HepG2 (cell line): ENCODE data around the gene COA1. TPM values are rescaled to one million over a fixed set of nuclear protein-coding genes. Genes with fewer than 3 reads are reported as not detected.

Experiments used
- ATAC-seq: fragments of 200-7000 bp; cut with Tn5 transposase; 3 replicates; pipeline ENCODE4 v1.9.1; 2020; ENCODE audit warnings: mild to moderate bottlenecking, moderate library complexity
- BruUV-seq: library from RNA; stranded (reverse); fragments of 400-500 nt; replicated peaks from 2 replicates; lab custom pipeline; 2021; lab: Mats Ljungman, UMichigan
- CTCF ChIA-PET: fragments of 300-600 bp; formaldehyde crosslinking; extraction: SDS; loops from one replicate; lab custom pipeline; 2021; ENCODE audit warnings: low total read pairs, inconsistent platforms, low intra/inter-chr PET ratio; lab: Yijun Ruan, JAX
- POLR2A ChIA-PET: fragments of 350-600 bp; sonication (Branson Sonifier 250); formaldehyde crosslinking; loops from one replicate; lab custom pipeline; 2020; ENCODE audit warnings: antibody characterized with exemption, inconsistent platforms; lab: Yijun Ruan, JAX
- DNase-seq: peaks from one replicate; pipeline ENCODE4 v3.0.0-alpha.2; 2015; ENCODE audit warnings: low spot score
- FAIRE-seq: peaks from 3 replicates; lab custom pipeline; 2011; peaks lifted over from hg19 to GRCh38; lab: Jason Lieb, UNC
- H2AFZ ChIP-seq: one replicate; pipeline ENCODE4 v1.6.1; 2011; ENCODE audit warnings: low read length, inconsistent platforms
- H3K27ac ChIP-seq: fragments of 300-600 bp; 3 replicates; pipeline ENCODE4 v1.8.0; 2011; ENCODE audit warnings: mixed run types, mild to moderate bottlenecking, mixed read lengths, low read length, inconsistent platforms; ENCODE audit not compliant: insufficient read depth; ENCODE audit errors: extremely low read length
- H3K27me3 ChIP-seq, 2 experiments: fragments of 200-600 bp in 1 of 2; 2 replicates in 1 of 2; 3 replicates in 1 of 2; pipeline versions ENCODE4 v1.6.0 to v1.8.0; 2011; ENCODE audit warnings: low read length in 2 of 2, mild to moderate bottlenecking in 2 of 2, moderate library complexity in 2 of 2, inconsistent platforms in 1 of 2; ENCODE audit not compliant: insufficient read depth in 2 of 2, control insufficient read depth in 1 of 2
- H3K36me3 ChIP-seq, 2 experiments: fragments of 200-600 bp in 1 of 2; replicated peaks in 1 of 2; 2 replicates in 1 of 2; 3 replicates in 1 of 2; pipeline versions ENCODE4 v1.5.1 to v1.8.0; 2011; ENCODE audit warnings: low read length in 2 of 2, inconsistent platforms in 1 of 2; ENCODE audit not compliant: insufficient read depth in 2 of 2, control insufficient read depth in 1 of 2
- H3K4me1 ChIP-seq: 2 replicates; pipeline ENCODE4 v1.5.1; 2012; ENCODE audit warnings: low read length, inconsistent platforms; ENCODE audit not compliant: insufficient read depth
- H3K4me2 ChIP-seq: 2 replicates; pipeline ENCODE4 v1.6.0; 2011; ENCODE audit warnings: low read depth, low read length, inconsistent platforms
- H3K4me3 ChIP-seq, 3 experiments: fragments of 200-600 bp in 1 of 3; sonication (generic), shearing (Covaris generic) in 1 of 3; replicated peaks in 1 of 3; 2 replicates each; pipeline ENCODE4 v1.5.1; 2011 to 2016; ENCODE audit warnings: low read length in 3 of 3, inconsistent platforms in 2 of 3, low read depth in 2 of 3, mild to moderate bottlenecking in 2 of 3, control low read depth in 1 of 3, mixed read lengths in 1 of 3; ENCODE audit not compliant: insufficient read depth in 1 of 3
- H3K79me2 ChIP-seq: one replicate; pipeline ENCODE4 v1.6.1; 2011; ENCODE audit warnings: low read length, inconsistent platforms; ENCODE audit not compliant: insufficient read depth
- H3K9ac ChIP-seq: 2 replicates; pipeline ENCODE4 v1.6.0; 2011; ENCODE audit warnings: mild to moderate bottlenecking, low read depth, low read length, inconsistent platforms; ENCODE audit not compliant: insufficient read depth
- H3K9me3 ChIP-seq: 2 replicates; pipeline ENCODE4 v1.5.1; 2012; ENCODE audit warnings: mild to moderate bottlenecking, low read length
- H4K20me1 ChIP-seq: 2 replicates; pipeline ENCODE4 v1.6.0; 2011; ENCODE audit warnings: inconsistent platforms, mild to moderate bottlenecking, low read length, moderate library complexity; ENCODE audit not compliant: insufficient read depth
- ARID2 ChIP-seq: sonication (generic); formaldehyde crosslinking; IDR thresholded peaks from 2 replicates; pipeline ENCODE4 v1.8.1; 2022; ENCODE audit warnings: mild to moderate bottlenecking, missing genetic modification reagents, borderline replicate concordance
- DR1 ChIP-seq: sonication (generic); formaldehyde crosslinking; IDR thresholded peaks from 2 replicates; pipeline ENCODE4 v1.8.0; 2021; ENCODE audit warnings: mild to moderate bottlenecking, missing genetic modification reagents, inconsistent platforms
- HHEX ChIP-seq: IDR thresholded peaks from 2 replicates; pipeline ENCODE4 v1.6.1; 2016; ENCODE audit warnings: control low read depth
- HNRNPH1 ChIP-seq: fragments of 200-400 bp; formaldehyde crosslinking; optimal IDR thresholded peaks from 2 replicates; pipeline ENCODE3; 2017; ENCODE audit warnings: mild to moderate bottlenecking, low read depth, low read length
- HOXA5 ChIP-seq: sonication (generic); formaldehyde crosslinking; IDR thresholded peaks from 2 replicates; pipeline ENCODE4 v1.4.0; 2020; ENCODE audit warnings: missing genetic modification reagents
- MAFK ChIP-seq, 2 experiments: IDR thresholded peaks in 1 of 2; conservative IDR thresholded peaks in 1 of 2; 2 replicates each; pipeline ENCODE4 v1.6.1; 2011; ENCODE audit warnings: improper control_type of control experiment in 2 of 2, low read length in 2 of 2
- MBD4 ChIP-seq: IDR thresholded peaks from 2 replicates; pipeline ENCODE4 v1.6.1; 2012; ENCODE audit warnings: low read length, inconsistent platforms, borderline replicate concordance
- NFATC3 ChIP-seq: sonication (generic); formaldehyde crosslinking; IDR thresholded peaks from 2 replicates; pipeline ENCODE4 v1.5.1; 2020; ENCODE audit warnings: mild to moderate bottlenecking, missing genetic modification reagents
- NKX3-1 ChIP-seq: sonication (generic); formaldehyde crosslinking; IDR thresholded peaks from 2 replicates; pipeline ENCODE4 v1.5.0; 2020; ENCODE audit warnings: missing genetic modification reagents
- NR3C1 ChIP-seq: sonication (generic); formaldehyde crosslinking; IDR thresholded peaks from 2 replicates; pipeline ENCODE4 v1.4.0; 2020; ENCODE audit warnings: missing genetic modification reagents
- PITX1 ChIP-seq: sonication (generic); formaldehyde crosslinking; IDR thresholded peaks from 2 replicates; pipeline ENCODE4 v1.5.1; 2020; ENCODE audit warnings: mild to moderate bottlenecking, missing genetic modification reagents
- POLR2AphosphoS5 ChIP-seq: IDR thresholded peaks from 2 replicates; pipeline ENCODE4 v1.6.1; 2012; ENCODE audit warnings: low read depth, low read length
- SIX4 ChIP-seq: sonication (generic); formaldehyde crosslinking; IDR thresholded peaks from 2 replicates; pipeline ENCODE4 v1.4.0; 2020; ENCODE audit warnings: missing genetic modification reagents
- ZNF367 ChIP-seq: sonication (generic); formaldehyde crosslinking; IDR thresholded peaks from 2 replicates; pipeline ENCODE4 v1.4.0; 2020; ENCODE audit warnings: missing genetic modification reagents, borderline replicate concordance
- ZNF547 ChIP-seq: sonication (generic); formaldehyde crosslinking; IDR thresholded peaks from 2 replicates; pipeline ENCODE4 v1.5.1; 2020; ENCODE audit warnings: mild to moderate bottlenecking, missing genetic modification reagents
- WGBS: methylation state at CpG from one replicate; pipeline ENCODE4 v1.1.6; 2017; ENCODE audit warnings: low lambda C conversion rate; 5-methylcytosine and 5-hydroxymethylcytosine counted together
- in situ Hi-C: cut with HindIII; loops from 2 replicates; pipeline ENCODE4 v1.10.0; 2017; ENCODE audit warnings: low pct_unique_long_range_greater_than_20kb; ENCODE audit not compliant: extremely low pct_ligation_motif_present
- intact Hi-C: fragments of 100-400 bp; cut with micrococcal nuclease; formaldehyde crosslinking; loops from one replicate; pipeline ENCODE4 v1.10.0; 2022; ENCODE audit not compliant: unreplicated experiment
- polyA plus RNA-seq, 8 experiments: library from polyadenylated mRNA; depleted of rRNA in 3 of 8; stranded (reverse) in 7 of 8; unstranded in 1 of 8; fragments of >200 nt; fragmentation: Illumina TruSeq in 4 of 8; extraction: Trizol in 4 of 8; gene quantifications; 2 replicates each; pipeline versions ENCODE4 v1.2.1 to v1.2.3, GENCODE V29; 2011 to 2016; ENCODE audit warnings: low read depth in 4 of 8, missing spikeins in 1 of 8, mixed read lengths in 1 of 8; ENCODE audit not compliant: insufficient read depth in 1 of 8
- total RNA-seq, 5 experiments: library from RNA; depleted of rRNA; stranded (reverse); fragments of >200 nt; fragmentation: Illumina TruSeq; extraction: Trizol; gene quantifications; 2 replicates each; pipeline ENCODE4 v1.2.3, GENCODE V29; 2016; ENCODE audit warnings: low read depth in 1 of 5

Gene COA1
- total and polyA plus RNA-seq, 2 of the 13 experiments (the other 11 are each of a cell fraction or from before 2014, with no cell fraction given): 33.2 to 65.7 TPM

GRCh38 chr7:43761938-43762692 is 32.8 kb upstream of the COA1 start:
- WGBS: 78% methylated on average over 5 of the region's 5 CpGs
- ChIA-PET POLR2A (interaction anchor here (0.8 to 1.2 kb wide), 2 partner anchors 8 to 20 kb away, joined by 3 to 4 read pairs; no protein-coding TSS in a partner anchor), CTCF (no interaction called here)
- intact Hi-C loops (no loop called here), in situ Hi-C loops (no loop called here)
- no peak for TF ChIP-seq NR3C1 (CRISPR knock-in tag)
- peak in 1 of 2 experiments; percentile 22; a peak in 1 of 4 replicates for TF ChIP-seq MAFK (conservative IDR thresholded peaks at IDR 0.05 in 1 of 2, IDR thresholded peaks at IDR 0.05 in 1 of 2; ENCODE audit: low read length in 2 of 2)
- H3K36me3 ChIP-seq: no peaks in the 10 kb centered on the region
- no peaks in the 10 kb centered on the region for H4K20me1 ChIP-seq
- peaks cover 85% of the 10 kb centered on the region for H3K4me1 ChIP-seq
- no peak for DNase-seq
- H3K27ac ChIP-seq: peak overlapping the region; percentile 33
- FAIRE-seq: no peak
- H3K9me3 ChIP-seq: no peaks in the 10 kb centered on the region
- no peak overlapping the region for H3K4me2 ChIP-seq
- BruUV-seq: no TSS peak
- H3K27me3 ChIP-seq: no peaks in the 10 kb centered on the region; a peak in 1 of 5 replicates
- peaks cover 34% of the 10 kb centered on the region for H3K79me2 ChIP-seq
- H3K4me3 ChIP-seq: no peak overlapping the region
- H2AFZ ChIP-seq: no peak overlapping the region
- no peak for ATAC-seq
- H3K9ac ChIP-seq: no peak overlapping the region

GRCh38 chr7:43761382-43761781 is 32.1 kb upstream of the COA1 start:
- peaks cover 86% of the 10 kb centered on the region for H3K4me1 ChIP-seq
- H3K27me3 ChIP-seq: no peaks in the 10 kb centered on the region; a peak in 1 of 5 replicates
- no peak overlapping the region for H3K9ac ChIP-seq
- BruUV-seq: no TSS peak
- H3K4me2 ChIP-seq: no peak overlapping the region
- no peak overlapping the region for H2AFZ ChIP-seq
- ChIA-PET CTCF (no interaction called here), POLR2A (interaction anchor here (1.2 to 1.5 kb wide), 2 partner anchors 9 to 32 kb away, joined by 4 to 6 read pairs; partner anchors contain the start of gene COA1)
- H3K27ac ChIP-seq: no peak overlapping the region
- no peaks in the 10 kb centered on the region for H3K36me3 ChIP-seq
- no peak for ATAC-seq
- DNase-seq: no peak
- H3K9me3 ChIP-seq: no peaks in the 10 kb centered on the region
- no peaks in the 10 kb centered on the region for H4K20me1 ChIP-seq
- peaks cover 33% of the 10 kb centered on the region for H3K79me2 ChIP-seq
- intact Hi-C loops: no loop called here
- in situ Hi-C loops: no loop called here
- FAIRE-seq: no peak
- no peak overlapping the region for H3K4me3 ChIP-seq
- WGBS: 100% methylated on average over 1 of the region's 1 CpG
- TF ChIP-seq HNRNPH1 (no peak), ZNF367 (CRISPR knock-in tag) (no peak), HOXA5 (CRISPR knock-in tag) (no peak), DR1 (CRISPR knock-in tag) (no peak), NFATC3 (no peak), ZNF547 (no peak), POLR2AphosphoS5 (no peak), PITX1 (CRISPR knock-in tag) (no peak), NKX3-1 (CRISPR knock-in tag) (no peak), SIX4 (CRISPR knock-in tag) (no peak), ARID2 (CRISPR knock-in tag) (no peak), MBD4 (no peak), HHEX (CRISPR knock-in tag) (no peak)
